GM21381 (cell line): ENCODE measurements around the gene LAMA4.

ENCODE experiments used
- ATAC-seq: cut with Tn5 transposase; IDR thresholded peaks from one replicate; pipeline ENCODE4 v1.9.1; 2021; ENCODE audit warnings: mild to moderate bottlenecking, moderate library complexity; ENCODE audit not compliant: unreplicated experiment

The LAMA4 gene

GRCh38 chr6:112241820-112242429 lies 12.4 kb downstream of the LAMA4 start:
- no peak for ATAC-seq

GRCh38 chr6:112237595-112237994 lies 16.8 kb downstream of the LAMA4 start:
- no peak for ATAC-seq

GRCh38 chr6:112237066-112237465 lies 17.3 kb downstream of the LAMA4 start:
- ATAC-seq: no peak

- no peak for ATAC-seq
These were observed 18.4 kb downstream of the LAMA4 start for GRCh38 chr6:112235956-112236355.

GRCh38 chr6:112234601-112235000 lies 19.8 kb downstream of the LAMA4 start:
- no peak for ATAC-seq

- ATAC-seq: no peak
These were observed 20.5 kb downstream of the LAMA4 start for GRCh38 chr6:112233847-112234246.

GRCh38 chr6:112232845-112233256 lies 21.5 kb downstream of the LAMA4 start:
- ATAC-seq: no peak

- no peak for ATAC-seq
These were observed 22.7 kb downstream of the LAMA4 start for GRCh38 chr6:112231594-112232060.

GRCh38 chr6:112231164-112231563 lies 23.2 kb downstream of the LAMA4 start:
- ATAC-seq: no peak

GRCh38 chr6:112228480-112229332 lies 25.7 kb downstream of the LAMA4 start:
- ATAC-seq: no peak

- ATAC-seq: no peak
These were observed 26.4 kb downstream of the LAMA4 start for GRCh38 chr6:112227992-112228391.

GRCh38 chr6:112227411-112227810 lies 27.0 kb downstream of the LAMA4 start:
- no peak for ATAC-seq

- no peak for ATAC-seq
These were observed 28.7 kb downstream of the LAMA4 start for GRCh38 chr6:112225691-112226090.

GRCh38 chr6:112224088-112224487 lies 30.3 kb downstream of the LAMA4 start:
- ATAC-seq: no peak

- ATAC-seq: no peak
These were observed 31.1 kb downstream of the LAMA4 start for GRCh38 chr6:112223070-112223861.

- ATAC-seq: no peak
These were observed 32.1 kb downstream of the LAMA4 start for GRCh38 chr6:112221981-112222852.

GRCh38 chr6:112221561-112221960 lies 32.8 kb downstream of the LAMA4 start:
- ATAC-seq: no peak

GRCh38 chr6:112218563-112218962 lies 35.8 kb downstream of the LAMA4 start:
- no peak for ATAC-seq

GRCh38 chr6:112216662-112217551 lies 37.5 kb downstream of the LAMA4 start:
- no peak for ATAC-seq
